B cell (primary cell): ENCODE data around the gene PRPF40A. TPM values are rescaled to one million over a fixed set of nuclear protein-coding genes. Genes with fewer than 3 reads are reported as not detected.

Experiments used
- ATAC-seq: fragments of 200-7000 bp; cut with Tn5 transposase; one replicate; pipeline ENCODE4 v1.10.0; 2021; ENCODE audit warnings: low read depth, mild to moderate bottlenecking, moderate number of reproducible peaks, moderate library complexity
- CTCF ChIA-PET: fragments of 350-600 bp; sonication (Branson Sonifier 250); formaldehyde crosslinking; loops from one replicate; lab custom pipeline; 2021; ENCODE audit warnings: antibody characterized with exemption, inconsistent platforms; lab: Charles Lee
- POLR2A ChIA-PET: fragments of 350-600 bp; sonication (Branson Sonifier 250); formaldehyde crosslinking; loops from one replicate; lab custom pipeline; 2021; ENCODE audit warnings: antibody characterized with exemption; lab: Charles Lee
- DNase-seq: peaks from one replicate; pipeline ENCODE4 v3.0.0; 2013
- H2AFZ ChIP-seq: 2 replicates; pipeline ENCODE4 v1.6.1; 2012; ENCODE audit warnings: mild to moderate bottlenecking, low read depth, low read length; ENCODE audit not compliant: insufficient read depth, poor library complexity, severe bottlenecking
- H3K27ac ChIP-seq, 2 donors: 1 replicate in 1 of 2; 2 replicates in 1 of 2; pipeline ENCODE4 v1.5.1; 2012 to 2013; ENCODE audit warnings: low read length in 2 of 2, mild to moderate bottlenecking in 2 of 2, moderate library complexity in 1 of 2
- H3K27me3 ChIP-seq, 4 experiments: fragments of 200-600 bp in 1 of 4; sonication (generic) in 1 of 4; replicated peaks in 1 of 4; 1 replicate in 2 of 4; 2 replicates in 2 of 4; pipeline versions ENCODE4 v1.6.1 to v1.7.0; 2013 to 2016; ENCODE audit warnings: low read length in 3 of 4, mild to moderate bottlenecking in 2 of 4, mixed read lengths in 1 of 4, moderate library complexity in 1 of 4; ENCODE audit not compliant: insufficient read depth in 4 of 4, control insufficient read depth in 3 of 4; ENCODE audit errors: control extremely low read depth in 1 of 4
- H3K36me3 ChIP-seq, 2 experiments: replicated peaks in 1 of 2; 1 replicate in 1 of 2; 2 replicates in 1 of 2; pipeline versions ENCODE4 v1.6.1 to v1.7.1; 2013; ENCODE audit warnings: low read length in 1 of 2; ENCODE audit not compliant: insufficient read depth in 2 of 2, control insufficient read depth in 1 of 2; ENCODE audit errors: control extremely low read depth in 1 of 2, extremely low read depth in 1 of 2
- H3K4me1 ChIP-seq, 2 donors: fragments of 200-600 bp in 1 of 2; sonication (generic) in 1 of 2; 1 replicate in 1 of 2; 2 replicates in 1 of 2; pipeline versions ENCODE4 v1.5.1 to v1.6.1; 2013 to 2017; ENCODE audit warnings: low read length in 2 of 2; ENCODE audit not compliant: control insufficient read depth in 2 of 2, insufficient read depth in 2 of 2
- H3K4me2 ChIP-seq: replicated peaks from 2 replicates; pipeline ENCODE3; 2012; ENCODE audit warnings: mild to moderate bottlenecking, low read depth, low read length; ENCODE audit not compliant: poor library complexity, severe bottlenecking
- H3K4me3 ChIP-seq, 5 experiments: fragments of 200-600 bp in 1 of 5; sonication (generic) in 1 of 5; 1 replicate in 3 of 5; 2 replicates in 2 of 5; pipeline versions ENCODE4 v1.5.1 to v1.7.0; 2011 to 2016; ENCODE audit warnings: low read length in 4 of 5, mild to moderate bottlenecking in 4 of 5, low read depth in 2 of 5, control low read depth in 1 of 5, moderate library complexity in 1 of 5; ENCODE audit not compliant: insufficient read depth in 1 of 5; ENCODE audit errors: control extremely low read depth in 1 of 5, extremely low read depth in 1 of 5
- H3K79me2 ChIP-seq: fragments of 200-600 bp; sonication (generic); one replicate; pipeline ENCODE4 v1.6.0; 2016; ENCODE audit warnings: low read length; ENCODE audit not compliant: control insufficient read depth, insufficient read depth
- H3K9ac ChIP-seq: fragments of 200-600 bp; sonication (generic); 2 replicates; pipeline ENCODE4 v1.6.1; 2017; ENCODE audit warnings: mild to moderate bottlenecking, low read length, moderate library complexity
- H3K9me3 ChIP-seq, 3 donors: one replicate each; pipeline versions ENCODE4 v1.6.1 to v1.7.1; 2013; ENCODE audit warnings: low read length in 2 of 3; ENCODE audit not compliant: control insufficient read depth in 2 of 3, insufficient read depth in 1 of 3; ENCODE audit errors: control extremely low read depth in 1 of 3
- H4K20me1 ChIP-seq: 2 replicates; pipeline ENCODE4 v1.6.0; 2012; ENCODE audit warnings: mild to moderate bottlenecking, low read length; ENCODE audit not compliant: insufficient read depth, control insufficient read depth, poor library complexity, severe bottlenecking
- H3K27ac Mint-ChIP-seq: one replicate; pipeline ENCODE4 v1.8.0; 2021; ENCODE audit warnings: mixed read lengths
- H3K27me3 Mint-ChIP-seq: one replicate; pipeline ENCODE4 v1.8.0; 2021; ENCODE audit warnings: mixed read lengths
- H3K4me1 Mint-ChIP-seq: one replicate; pipeline ENCODE4 v1.8.0; 2021; ENCODE audit warnings: mixed read lengths
- H3K4me3 Mint-ChIP-seq: one replicate; pipeline ENCODE4 v1.8.0; 2021; ENCODE audit warnings: mixed read lengths
- H3K9me3 Mint-ChIP-seq: one replicate; pipeline ENCODE4 v1.8.0; 2022; ENCODE audit warnings: mixed read lengths; ENCODE audit not compliant: insufficient read depth
- EZH2 ChIP-seq: IDR thresholded peaks from 2 replicates; pipeline ENCODE4 v1.6.1; 2012; ENCODE audit warnings: borderline replicate concordance, low read depth, mild to moderate bottlenecking, moderate library complexity, low read length; ENCODE audit not compliant: insufficient read depth, poor library complexity, severe bottlenecking
- WGBS: methylation state at CpG from one replicate; pipeline ENCODE4 v1.1.5; 2013; ENCODE audit warnings: missing lambda C conversion rate; ENCODE audit not compliant: insufficient coverage; 5-methylcytosine and 5-hydroxymethylcytosine counted together
- intact Hi-C: fragments of 100-400 bp; cut with micrococcal nuclease; formaldehyde crosslinking; loops from one replicate; pipeline ENCODE4 v1.10.0; 2022
- polyA plus RNA-seq: library from polyadenylated mRNA; depleted of rRNA; stranded (reverse); fragments of >200 nt; gene quantifications from 2 replicates; pipeline ENCODE4 v1.2.3, GENCODE V29; 2012
- total RNA-seq, 2 donors: library from RNA; stranded (reverse); fragments of 120-200 nt in 1 of 2; gene quantifications; 1 replicate in 1 of 2; 2 replicates in 1 of 2; pipeline versions ENCODE4 v1.2.3 to v1.2.4, GENCODE V29; 2013 to 2022
- TF ChIP-seq, protein P1 (sequence below): fragments of 200-600 bp; IDR thresholded peaks from one replicate; pipeline ENCODE4 v1.8.0; 2022; ENCODE audit warnings: antibody characterized with exemption, mild to moderate bottlenecking

PRPF40A gene
- total and polyA plus RNA-seq, 2 donors (not counting 1 experiment from before 2014, with no cell fraction given), result 40.4 to 115 TPM

DNA sequence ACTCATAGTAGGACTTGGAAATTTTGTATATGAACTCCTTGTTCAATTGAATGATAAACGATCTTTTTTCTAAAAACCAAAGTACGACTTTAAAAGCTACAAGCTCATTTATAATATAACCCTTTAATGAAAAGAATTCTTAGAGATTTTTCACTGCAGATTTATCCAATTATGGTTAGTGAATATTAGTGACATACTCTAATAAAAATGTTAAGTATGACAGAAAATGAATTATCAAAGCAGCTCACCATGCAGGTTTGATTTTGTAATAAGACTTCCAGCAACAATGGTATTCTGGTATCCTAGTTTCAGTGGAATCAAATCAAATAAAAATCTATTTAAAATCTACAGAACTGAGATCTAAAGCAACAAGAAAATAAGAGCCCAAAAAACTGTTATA lies 38.5 kb downstream of the PRPF40A start:
- H3K9me3 Mint-ChIP-seq, result no peaks in the 10 kb centered on the region
- POLR2A ChIA-PET, result no interaction called here
- ATAC-seq (no peak), DNase-seq (no peak)
- no peak overlapping the region for H3K4me3 Mint-ChIP-seq
- Histone ChIP-seq H3K4me2 (no peak overlapping the region), H4K20me1 (no peaks in the 10 kb centered on the region), H2AFZ (no peak overlapping the region), H3K9me3 (no peaks in the 10 kb centered on the region), H3K4me3 (no peak overlapping the region), H3K27me3 (no peaks in the 10 kb centered on the region), H3K27ac (no peak overlapping the region), H3K36me3 (peaks cover 0 to 75% of the 10 kb centered on the region in 2 experiments), H3K4me1 (no peaks in the 10 kb centered on the region), H3K79me2 (no peaks in the 10 kb centered on the region), H3K9ac (no peak overlapping the region)
- CTCF ChIA-PET, result no interaction called here
- no peaks in the 10 kb centered on the region for H3K27me3 Mint-ChIP-seq
- intact Hi-C loops, result no loop called here
- WGBS, result no CpG with 5 or more reads among the region's 2 CpGs
- H3K4me1 Mint-ChIP-seq, result no peaks in the 10 kb centered on the region
- H3K27ac Mint-ChIP-seq, result no peak overlapping the region
- no peak for TF ChIP-seq EZH2
- TF ChIP-seq, protein P1, sequence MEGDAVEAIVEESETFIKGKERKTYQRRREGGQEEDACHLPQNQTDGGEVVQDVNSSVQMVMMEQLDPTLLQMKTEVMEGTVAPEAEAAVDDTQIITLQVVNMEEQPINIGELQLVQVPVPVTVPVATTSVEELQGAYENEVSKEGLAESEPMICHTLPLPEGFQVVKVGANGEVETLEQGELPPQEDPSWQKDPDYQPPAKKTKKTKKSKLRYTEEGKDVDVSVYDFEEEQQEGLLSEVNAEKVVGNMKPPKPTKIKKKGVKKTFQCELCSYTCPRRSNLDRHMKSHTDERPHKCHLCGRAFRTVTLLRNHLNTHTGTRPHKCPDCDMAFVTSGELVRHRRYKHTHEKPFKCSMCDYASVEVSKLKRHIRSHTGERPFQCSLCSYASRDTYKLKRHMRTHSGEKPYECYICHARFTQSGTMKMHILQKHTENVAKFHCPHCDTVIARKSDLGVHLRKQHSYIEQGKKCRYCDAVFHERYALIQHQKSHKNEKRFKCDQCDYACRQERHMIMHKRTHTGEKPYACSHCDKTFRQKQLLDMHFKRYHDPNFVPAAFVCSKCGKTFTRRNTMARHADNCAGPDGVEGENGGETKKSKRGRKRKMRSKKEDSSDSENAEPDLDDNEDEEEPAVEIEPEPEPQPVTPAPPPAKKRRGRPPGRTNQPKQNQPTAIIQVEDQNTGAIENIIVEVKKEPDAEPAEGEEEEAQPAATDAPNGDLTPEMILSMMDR, result no peak

DNA sequence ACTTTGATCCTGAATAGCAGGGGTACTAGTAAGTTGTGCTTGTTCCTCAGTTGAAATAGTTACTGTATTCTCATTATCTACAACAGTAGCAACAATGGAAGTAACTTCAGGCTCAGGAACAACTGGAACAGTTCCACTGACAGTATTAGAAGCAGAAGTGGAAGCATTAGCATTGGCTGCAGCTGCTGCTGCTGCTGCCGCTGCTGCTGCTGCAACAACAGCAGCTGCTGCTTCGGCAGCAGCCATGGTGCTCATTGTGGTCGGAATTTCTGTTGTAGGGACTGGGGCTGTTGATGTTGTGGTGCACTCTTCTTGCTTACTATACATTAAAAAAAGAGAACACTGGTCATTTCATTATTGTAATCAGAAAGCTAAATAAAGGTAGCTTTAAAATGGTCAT lies 40.8 kb downstream of the PRPF40A start:
- no peak overlapping the region for H3K9ac ChIP-seq
- H3K27ac Mint-ChIP-seq, result no peak overlapping the region

More for the DNA sequence above, 40.8 kb downstream of the PRPF40A start:
- Histone ChIP-seq H3K4me2 (no peak overlapping the region), H3K79me2 (no peaks in the 10 kb centered on the region), H3K36me3 (peaks cover 0 to 85% of the 10 kb centered on the region in 2 experiments), H3K4me3 (no peak overlapping the region), H2AFZ (no peak overlapping the region), H3K27ac (no peak overlapping the region), H4K20me1 (no peaks in the 10 kb centered on the region), H3K9me3 (no peaks in the 10 kb centered on the region), H3K4me1 (no peaks in the 10 kb centered on the region), H3K27me3 (no peaks in the 10 kb centered on the region)
- no peak for DNase-seq
- Mint-ChIP-seq H3K27me3 (no peaks in the 10 kb centered on the region), H3K4me1 (no peaks in the 10 kb centered on the region), H3K9me3 (no peaks in the 10 kb centered on the region), H3K4me3 (no peak overlapping the region)
- no peak for TF ChIP-seq EZH2
- TF ChIP-seq, protein P1, result no peak
- ChIA-PET POLR2A (no interaction called here), CTCF (no interaction called here)
- intact Hi-C loops, result no loop called here
- ATAC-seq, result no peak
- 95% methylated on average over 2 of the region's 3 CpGs for WGBS
